A549 treated with dexamethasone at 1 μM for 4 hours (cell line): ENCODE data around the gene DLL3. TPM values are rescaled to one million over a fixed set of nuclear protein-coding genes. Genes with fewer than 3 reads are reported as not detected.

ENCODE experiments used
- total RNA-seq: library from RNA; stranded (reverse); fragments of 200-300 nt; extraction: Qiagen RNA extraction; gene quantifications from 5 replicates; pipeline ENCODE4 v1.2.3, GENCODE V29; 2022

Gene DLL3, protein sequence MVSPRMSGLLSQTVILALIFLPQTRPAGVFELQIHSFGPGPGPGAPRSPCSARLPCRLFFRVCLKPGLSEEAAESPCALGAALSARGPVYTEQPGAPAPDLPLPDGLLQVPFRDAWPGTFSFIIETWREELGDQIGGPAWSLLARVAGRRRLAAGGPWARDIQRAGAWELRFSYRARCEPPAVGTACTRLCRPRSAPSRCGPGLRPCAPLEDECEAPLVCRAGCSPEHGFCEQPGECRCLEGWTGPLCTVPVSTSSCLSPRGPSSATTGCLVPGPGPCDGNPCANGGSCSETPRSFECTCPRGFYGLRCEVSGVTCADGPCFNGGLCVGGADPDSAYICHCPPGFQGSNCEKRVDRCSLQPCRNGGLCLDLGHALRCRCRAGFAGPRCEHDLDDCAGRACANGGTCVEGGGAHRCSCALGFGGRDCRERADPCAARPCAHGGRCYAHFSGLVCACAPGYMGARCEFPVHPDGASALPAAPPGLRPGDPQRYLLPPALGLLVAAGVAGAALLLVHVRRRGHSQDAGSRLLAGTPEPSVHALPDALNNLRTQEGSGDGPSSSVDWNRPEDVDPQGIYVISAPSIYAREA
- total RNA-seq, result 7.2 to 9.6 TPM (median 9.0 TPM) in 5 replicates

DNA sequence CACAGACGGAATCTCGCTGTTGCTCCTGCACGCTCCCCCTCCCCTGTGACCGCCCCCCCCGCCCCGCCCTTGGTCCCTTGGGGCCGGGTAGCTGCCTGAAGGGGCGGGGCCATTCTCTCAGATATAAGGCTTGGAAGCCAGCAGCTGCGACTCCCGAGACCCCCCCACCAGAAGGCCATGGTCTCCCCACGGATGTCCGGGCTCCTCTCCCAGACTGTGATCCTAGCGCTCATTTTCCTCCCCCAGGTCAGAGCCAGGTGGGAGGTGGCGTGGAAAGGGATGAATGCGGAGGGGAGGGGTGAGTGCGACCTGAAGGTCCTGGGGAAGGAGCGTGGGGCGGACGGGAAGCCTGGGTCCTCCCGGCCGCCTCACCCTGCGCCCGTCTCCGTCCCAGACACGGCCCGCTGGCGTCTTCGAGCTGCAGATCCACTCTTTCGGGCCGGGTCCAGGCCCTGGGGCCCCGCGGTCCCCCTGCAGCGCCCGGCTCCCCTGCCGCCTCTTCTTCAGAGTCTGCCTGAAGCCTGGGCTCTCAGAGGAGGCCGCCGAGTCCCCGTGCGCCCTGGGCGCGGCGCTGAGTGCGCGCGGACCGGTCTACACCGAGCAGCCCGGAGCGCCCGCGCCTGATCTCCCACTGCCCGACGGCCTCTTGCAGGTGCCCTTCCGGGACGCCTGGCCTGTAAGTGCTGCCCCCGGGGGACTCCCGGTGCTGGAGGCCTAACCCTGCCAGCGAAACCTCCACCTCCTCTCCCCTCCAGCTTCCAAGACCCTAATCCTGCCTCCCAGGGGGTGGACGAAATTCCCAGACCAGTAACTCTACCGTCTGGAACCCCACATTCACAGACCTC lies at the start of gene DLL3:
Gene DLL3 (plus strand): TSS at position 150 of the 845 bp plus-strand sequence. CDS start 28 bp downstream, at position 178.

DNA sequence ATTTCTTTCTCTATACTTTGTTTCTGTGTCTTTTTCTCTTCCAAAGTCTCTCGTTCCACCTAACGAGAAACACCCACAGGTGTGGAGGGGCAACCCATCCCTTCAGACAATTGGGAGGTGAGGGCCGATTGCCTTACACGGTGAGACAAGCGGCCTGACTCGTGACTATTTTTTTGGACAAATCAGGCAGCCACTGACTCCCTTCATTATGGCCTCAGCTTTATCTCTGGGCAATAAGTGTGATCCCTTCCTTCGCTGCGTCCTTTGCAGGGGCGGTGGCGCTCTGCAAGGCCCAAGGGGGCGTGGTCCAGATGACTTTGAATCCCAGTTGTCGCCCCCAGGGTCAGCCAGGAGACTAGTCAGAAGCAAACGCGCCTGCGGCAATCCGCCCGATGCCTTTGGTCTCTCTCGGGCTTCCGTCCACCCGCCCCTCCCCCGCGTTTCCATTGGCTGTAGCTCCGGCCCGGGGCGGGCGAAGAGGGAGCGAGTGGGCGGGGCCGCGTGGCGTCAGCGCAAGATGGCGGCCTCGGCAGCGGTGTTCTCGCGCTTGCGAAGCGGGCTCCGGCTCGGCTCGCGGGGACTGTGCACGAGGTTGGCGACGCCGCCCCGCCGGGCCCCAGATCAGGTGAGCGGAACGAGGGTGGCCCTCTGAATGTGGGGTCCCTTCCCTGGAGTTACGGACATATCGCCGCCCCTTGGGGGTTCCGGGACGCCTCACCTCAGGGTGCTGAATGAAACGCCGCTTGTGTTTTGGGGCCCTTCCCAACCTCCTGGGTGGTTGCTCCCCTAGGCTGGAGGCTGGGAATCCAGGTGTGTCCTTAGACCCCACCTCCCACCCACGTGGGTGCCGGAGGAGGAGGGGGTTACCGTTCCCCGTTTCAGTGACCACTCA lies 18.2 kb upstream of the DLL3 start, which contains the start of gene TIMM50:
Gene TIMM50 (plus strand): TSS at position 502 of the 892 bp plus-strand sequence. CDS start 16 bp downstream, at position 518.

DNA sequence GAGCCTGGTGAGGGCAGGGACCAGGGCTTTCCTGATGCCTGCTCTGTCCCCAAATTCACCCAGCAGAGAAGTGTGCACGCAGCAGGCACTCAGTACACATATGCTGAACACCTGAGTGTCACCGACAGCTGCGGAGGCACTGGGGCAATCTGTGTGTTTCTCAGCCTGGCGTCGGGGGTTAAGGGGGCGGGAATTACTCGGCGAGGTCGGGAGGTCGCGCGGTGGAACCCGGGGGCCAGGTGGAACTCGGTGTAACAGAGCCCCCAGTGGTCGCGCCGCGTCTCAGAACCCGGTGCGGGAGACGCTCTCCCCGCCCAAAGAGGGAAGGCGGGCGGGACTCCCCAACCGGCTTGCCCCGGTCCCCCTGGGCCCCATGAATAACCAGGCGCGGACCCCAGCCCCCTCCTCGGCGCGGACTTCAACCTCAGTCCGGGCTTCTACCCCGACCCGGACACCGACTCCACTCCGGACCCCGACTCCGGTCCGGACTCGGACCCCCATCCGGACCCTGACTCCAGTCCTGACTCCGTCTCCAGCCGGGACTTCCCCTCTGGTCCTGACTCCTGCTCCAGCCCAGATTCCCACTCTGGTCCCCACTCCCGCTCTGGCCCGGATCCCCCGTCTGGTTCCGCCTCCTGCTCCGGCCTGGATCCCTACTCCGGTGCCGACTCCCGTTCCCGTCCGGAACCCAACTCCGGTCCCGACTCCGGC lies 16.2 kb downstream of the DLL3 start, which contains the start of gene SELENOV:
Gene SELENOV (plus strand): TSS at position 300 of the 711 bp plus-strand sequence. CDS start 74 bp downstream, at position 374.

DNA sequence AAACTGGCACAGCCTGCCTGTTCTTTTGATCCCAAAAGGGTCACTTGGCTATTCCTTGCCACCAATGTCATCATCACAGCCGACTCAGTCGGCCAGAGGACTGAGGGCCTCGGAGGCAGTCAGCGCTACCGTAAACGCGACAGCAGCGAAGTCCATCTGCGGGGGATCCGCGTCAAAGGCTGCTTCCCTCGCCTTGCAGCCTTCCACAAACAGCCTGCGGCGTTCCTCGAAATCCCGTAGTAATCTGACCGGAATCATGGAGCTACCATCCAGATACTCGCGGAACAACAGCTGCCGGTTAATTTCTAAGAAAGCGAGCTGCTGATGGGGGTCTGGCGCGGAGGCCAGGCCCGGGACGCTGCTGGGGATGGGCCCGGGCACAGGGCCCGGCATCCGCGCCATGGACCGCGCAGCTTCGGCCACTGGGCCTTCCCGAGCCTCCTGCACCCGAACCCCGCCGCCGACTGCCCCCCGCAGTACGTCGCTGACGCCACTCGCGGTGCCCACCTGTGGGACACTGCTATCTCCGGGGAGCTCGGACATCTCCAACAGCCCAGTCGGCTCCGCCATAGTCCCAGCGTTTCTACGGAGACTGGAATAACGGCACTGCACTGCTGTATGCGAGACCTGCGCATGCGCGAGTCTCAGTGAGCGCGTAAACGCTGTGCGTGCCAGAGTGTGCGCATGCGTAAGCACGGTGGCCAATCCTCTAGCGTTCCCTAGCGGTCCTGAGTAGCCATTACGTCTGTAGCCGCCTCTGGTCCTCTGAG lies 33.7 kb downstream of the DLL3 start, which contains the start of gene EID2B:
Gene EID2B (minus strand): TSS at position 620 of the 770 bp plus-strand sequence. CDS start 50 bp downstream, at position 570.

DNA sequence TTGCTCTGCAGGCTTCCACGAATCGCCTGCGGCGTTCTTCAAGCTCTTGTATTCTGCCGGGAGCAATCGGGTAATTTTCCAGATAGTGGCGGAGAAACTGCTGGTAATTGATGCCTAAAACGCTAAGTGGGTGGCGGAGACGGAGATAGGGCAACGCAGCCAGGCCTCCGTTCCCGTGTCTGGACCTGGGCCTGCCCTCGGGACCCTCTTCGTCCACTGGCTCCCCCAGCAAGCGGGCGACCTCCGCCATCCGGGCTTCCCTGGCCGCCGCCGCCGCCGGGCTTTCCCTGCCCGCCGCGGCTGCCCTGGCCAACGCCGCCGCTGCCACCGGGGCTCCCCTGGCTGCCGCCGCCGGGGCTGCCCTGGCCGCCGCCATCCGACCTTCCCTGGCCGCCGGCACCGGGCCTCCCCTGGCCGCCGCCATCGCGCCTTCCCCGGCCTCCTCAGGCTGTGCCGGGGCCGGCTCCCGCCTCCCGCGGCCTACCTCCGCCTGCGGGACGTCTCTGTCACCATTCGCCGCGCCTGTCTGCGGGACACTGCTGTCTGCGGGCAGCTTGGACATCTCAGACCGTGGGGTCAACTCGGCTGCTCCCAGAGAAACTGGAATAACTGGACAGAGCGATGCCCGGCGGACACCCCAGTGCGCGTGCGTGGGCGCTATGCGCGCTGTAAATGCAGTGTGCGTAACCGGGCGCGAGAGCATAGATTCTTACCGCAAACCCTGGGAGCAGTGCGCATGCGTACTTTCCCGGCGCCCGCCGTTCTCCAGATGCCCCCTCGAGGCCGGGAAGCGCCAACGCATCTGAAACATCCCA lies 41.0 kb downstream of the DLL3 start, which contains the start of gene EID2:
Gene EID2 (minus strand): TSS at position 644 of the 815 bp plus-strand sequence. CDS start 82 bp downstream, at position 562.

Other genes starting within 250 kb of the DLL3 start
- gene IFNL2, start 230.6 kb upstream of the DLL3 start, total RNA-seq, result not detected in 5 replicates
- 0.16 to 0.26 TPM in 2 of 5 replicates, not detected in the others for gene IFNL1, start 202.5 kb upstream of the DLL3 start, total RNA-seq
- 6.3 to 10.8 TPM (median 9.6 TPM) in 5 replicates for gene LRFN1, start 178.1 kb upstream of the DLL3 start, total RNA-seq
- 0.31 TPM in 1 of 5 replicates, not detected in the others for gene GMFG, start 162.9 kb upstream of the DLL3 start, total RNA-seq
- gene SAMD4B, start 156.5 kb upstream of the DLL3 start, total RNA-seq, result 101 to 193 TPM (median 189 TPM) in 5 replicates
- 70.3 to 88.0 TPM (median 86.0 TPM) in 5 replicates for gene PAF1, start 107.8 kb upstream of the DLL3 start, total RNA-seq
- gene MED29, start 107.6 kb upstream of the DLL3 start, total RNA-seq, result 66.9 to 81.5 TPM (median 79.2 TPM) in 5 replicates
- gene ZFP36, start 92.1 kb upstream of the DLL3 start, total RNA-seq, result 195 to 324 TPM (median 282 TPM) in 5 replicates
- gene PLEKHG2, start 86.3 kb upstream of the DLL3 start, total RNA-seq, result 60.4 to 147 TPM (median 118 TPM) in 5 replicates
- 6,292 to 6,945 TPM (median 6,439 TPM) in 5 replicates for gene RPS16, start 63.0 kb upstream of the DLL3 start, total RNA-seq
- gene SUPT5H, start 53.4 kb upstream of the DLL3 start, total RNA-seq, result 141 to 199 TPM (median 189 TPM) in 5 replicates
- 175 to 234 TPM (median 221 TPM) in 5 replicates for gene TIMM50, start 18.1 kb upstream of the DLL3 start, total RNA-seq
- gene SELENOV, start 16.2 kb downstream of the DLL3 start, total RNA-seq, result 0.05 TPM in 1 of 5 replicates, not detected in the others
- gene EID2B, start 33.9 kb downstream of the DLL3 start, total RNA-seq, result 5.8 to 7.8 TPM (median 7.2 TPM) in 5 replicates
- 35.1 to 39.3 TPM (median 35.6 TPM) in 5 replicates for gene EID2, start 41.2 kb downstream of the DLL3 start, total RNA-seq
- not detected in 5 replicates for gene LGALS13, start 103.6 kb downstream of the DLL3 start, total RNA-seq
- gene LGALS16, start 157.0 kb downstream of the DLL3 start, total RNA-seq, result not detected in 5 replicates
- gene LGALS14, start 205.5 kb downstream of the DLL3 start, total RNA-seq, result not detected in 5 replicates
- not detected in 5 replicates for gene CLC, start 239.1 kb downstream of the DLL3 start, total RNA-seq